Neuronal stem cell (in vitro differentiated cells): ENCODE data around the gene MRAP.

Experiments
- DNase-seq: peaks from one replicate; pipeline ENCODE4 v3.0.0-alpha.2; 2013; ENCODE audit warnings: low spot score
- H2AFZ ChIP-seq: one replicate; pipeline ENCODE4 v1.6.1; 2013; ENCODE audit warnings: mild to moderate bottlenecking, low read length, inconsistent platforms
- H2AK5ac ChIP-seq: 2 replicates; pipeline ENCODE4 v1.6.1; 2013; ENCODE audit warnings: low read depth, mild to moderate bottlenecking, inconsistent platforms, low read length, moderate library complexity, mixed read lengths
- H2BK120ac ChIP-seq: 2 replicates; pipeline ENCODE4 v1.6.1; 2013; ENCODE audit warnings: low read depth, mild to moderate bottlenecking, inconsistent platforms, low read length, moderate library complexity, mixed read lengths
- H2BK12ac ChIP-seq: one replicate; pipeline ENCODE4 v1.6.1; 2013; ENCODE audit warnings: low read length, inconsistent platforms
- H2BK15ac ChIP-seq: 2 replicates; pipeline ENCODE4 v1.6.1; 2013; ENCODE audit warnings: mild to moderate bottlenecking, low read length, inconsistent platforms, mixed read lengths
- H2BK5ac ChIP-seq: one replicate; pipeline ENCODE4 v1.6.1; 2013; ENCODE audit warnings: inconsistent platforms, mild to moderate bottlenecking, low read length, moderate library complexity
- H3K14ac ChIP-seq: one replicate; pipeline ENCODE4 v1.6.1; 2013; ENCODE audit warnings: low read length, inconsistent platforms
- H3K18ac ChIP-seq: 2 replicates; pipeline ENCODE4 v1.6.1; 2013; ENCODE audit warnings: low read length, inconsistent platforms
- H3K23ac ChIP-seq: 2 replicates; pipeline ENCODE4 v1.6.1; 2013; ENCODE audit warnings: low read depth, mild to moderate bottlenecking, mixed read lengths, low read length, inconsistent platforms; ENCODE audit not compliant: poor library complexity
- H3K27ac ChIP-seq: replicated peaks from 3 replicates; pipeline ENCODE4 v1.5.1; 2013; ENCODE audit warnings: low read length, inconsistent platforms
- H3K27me3 ChIP-seq, 3 experiments: 2 replicates each; pipeline ENCODE4 v1.6.1; 2013; ENCODE audit warnings: low read length in 3 of 3, mild to moderate bottlenecking in 2 of 3, inconsistent platforms in 1 of 3, low read depth in 1 of 3, mixed read lengths in 1 of 3, moderate library complexity in 1 of 3; ENCODE audit not compliant: control insufficient read depth in 3 of 3, insufficient read depth in 3 of 3
- H3K36me3 ChIP-seq, 2 donors: replicated peaks in 1 of 2; 2 replicates each; pipeline ENCODE4 v1.6.1; 2013; ENCODE audit warnings: low read length in 2 of 2; ENCODE audit not compliant: control insufficient read depth in 2 of 2, insufficient read depth in 2 of 2
- H3K4ac ChIP-seq: 2 replicates; pipeline ENCODE4 v1.6.1; 2013; ENCODE audit warnings: inconsistent platforms, mild to moderate bottlenecking, low read length, moderate library complexity
- H3K4me1 ChIP-seq, 2 donors: 1 replicate in 1 of 2; 2 replicates in 1 of 2; pipeline ENCODE4 v1.6.1; 2013; ENCODE audit warnings: low read length in 2 of 2, low read depth in 1 of 2; ENCODE audit not compliant: control insufficient read depth in 2 of 2, insufficient read depth in 1 of 2
- H3K4me2 ChIP-seq: one replicate; pipeline ENCODE4 v1.6.1; 2013; ENCODE audit warnings: mild to moderate bottlenecking, low read length, inconsistent platforms; ENCODE audit not compliant: insufficient read depth, poor library complexity, severe bottlenecking
- H3K4me3 ChIP-seq, 2 donors: 2 replicates each; pipeline ENCODE4 v1.5.1; 2013; ENCODE audit warnings: low read length in 2 of 2, mild to moderate bottlenecking in 2 of 2, inconsistent platforms in 1 of 2, moderate library complexity in 1 of 2
- H3K79me1 ChIP-seq: one replicate; pipeline ENCODE4 v1.6.1; 2013; ENCODE audit warnings: low read depth, mild to moderate bottlenecking, inconsistent platforms, low read length, moderate library complexity
- H3K9ac ChIP-seq: one replicate; pipeline ENCODE4 v1.6.1; 2013; ENCODE audit warnings: mild to moderate bottlenecking, low read depth, low read length, inconsistent platforms; ENCODE audit not compliant: poor library complexity
- H3K9me3 ChIP-seq, 2 donors: replicated peaks in 1 of 2; 2 replicates each; pipeline versions ENCODE3 to v1.6.1; 2013; ENCODE audit warnings: low read length in 2 of 2, mild to moderate bottlenecking in 2 of 2, inconsistent platforms in 1 of 2, low read depth in 1 of 2, mixed read lengths in 1 of 2, moderate library complexity in 1 of 2; ENCODE audit not compliant: control insufficient read depth in 2 of 2, insufficient read depth in 1 of 2
- H4K8ac ChIP-seq: one replicate; pipeline ENCODE4 v1.6.1; 2013; ENCODE audit warnings: low read depth, mild to moderate bottlenecking, inconsistent platforms, low read length, moderate library complexity
- H4K91ac ChIP-seq: one replicate; pipeline ENCODE4 v1.6.1; 2013; ENCODE audit warnings: low read length, low read depth, mild to moderate bottlenecking, inconsistent platforms; ENCODE audit not compliant: poor library complexity
- WGBS, 2 donors: extraction: QIAGEN DNeasy Blood & Tissue Kit; methylation state at CpG; one replicate each; pipeline ENCODE4 v1.1.7; 2013; ENCODE audit warnings: missing lambda C conversion rate in 2 of 2, mixed read lengths in 1 of 2; ENCODE audit not compliant: insufficient read length in 2 of 2, insufficient replicate concordance in 1 of 2; ENCODE audit errors: extremely low coverage in 2 of 2; 5-methylcytosine and 5-hydroxymethylcytosine counted together

The MRAP gene

GRCh38 chr21:32311621-32312020 lies 13.0 kb downstream of the MRAP start:
- peak overlapping the region; percentile 32 for H4K8ac ChIP-seq
- H2BK120ac ChIP-seq, result no peak overlapping the region
- WGBS, 2 donors, result no CpG with 5 or more reads among the region's 9 CpGs
- peak overlapping the region; percentile 60 for H3K18ac ChIP-seq
- H3K9me3 ChIP-seq, result no peaks in the 10 kb centered on the region
- no peak overlapping the region for H3K27ac ChIP-seq
- H4K91ac ChIP-seq, result no peak overlapping the region
- H2AFZ ChIP-seq, result no peak overlapping the region
- DNase-seq, result no peak
- H3K4me2 ChIP-seq, result no peak overlapping the region
- H3K79me1 ChIP-seq, result peaks cover 3% of the 10 kb centered on the region
- peak overlapping the region; percentile 18 for H3K9ac ChIP-seq
- H2BK5ac ChIP-seq, result no peak overlapping the region
- peak overlapping the region in 1 of 2 donors; percentile 7 for H3K4me3 ChIP-seq
- no peaks in the 10 kb centered on the region for H3K27me3 ChIP-seq
- no peak overlapping the region for H3K4ac ChIP-seq
- no peak overlapping the region for H2AK5ac ChIP-seq
- H3K23ac ChIP-seq, result no peak overlapping the region
- H3K14ac ChIP-seq, result no peak overlapping the region
- H3K36me3 ChIP-seq, result peaks cover 16 to 66% of the 10 kb centered on the region in 2 donors
- no peak overlapping the region for H2BK12ac ChIP-seq
- H3K4me1 ChIP-seq, result no peaks in the 10 kb centered on the region
- no peak overlapping the region for H2BK15ac ChIP-seq

DNA sequence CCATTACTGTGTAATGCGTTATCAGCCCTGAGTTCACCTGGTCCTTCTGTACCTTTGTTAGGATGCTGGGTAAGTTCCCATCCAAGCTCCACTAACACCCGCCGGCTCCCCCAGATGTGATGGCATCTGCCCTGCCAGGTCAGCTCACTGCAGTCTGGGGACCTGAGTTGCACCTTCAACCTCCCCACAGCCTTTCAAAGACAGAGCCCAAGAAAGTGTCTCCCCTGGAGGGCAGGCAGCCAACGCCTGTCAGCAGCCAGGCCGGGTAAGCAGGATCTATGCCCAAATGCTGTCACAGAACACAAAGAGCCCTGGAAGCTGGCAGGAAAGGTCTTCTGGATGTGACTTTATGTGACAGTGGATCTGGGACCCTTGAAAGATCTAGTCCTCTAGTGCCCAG lies 13.7 kb downstream of the MRAP start:
- H3K36me3 ChIP-seq, result peaks cover 18 to 68% of the 10 kb centered on the region in 2 donors
- no peak for DNase-seq
- no peak overlapping the region for H2BK12ac ChIP-seq
- peaks cover 3% of the 10 kb centered on the region for H3K79me1 ChIP-seq
- no peak overlapping the region for H3K4me3 ChIP-seq
- no peak overlapping the region for H3K23ac ChIP-seq
- no peak overlapping the region for H2AK5ac ChIP-seq
- H3K4ac ChIP-seq, result no peak overlapping the region
- H3K27ac ChIP-seq, result no peak overlapping the region
- no peak overlapping the region for H2AFZ ChIP-seq
- no peak overlapping the region for H4K8ac ChIP-seq
- H2BK120ac ChIP-seq, result no peak overlapping the region
- H2BK15ac ChIP-seq, result no peak overlapping the region
- no peak overlapping the region for H4K91ac ChIP-seq
- no peak overlapping the region for H3K14ac ChIP-seq
- no peak overlapping the region for H3K4me2 ChIP-seq
- H3K9ac ChIP-seq, result no peak overlapping the region
- no peaks in the 10 kb centered on the region for H3K9me3 ChIP-seq
- no peaks in the 10 kb centered on the region for H3K27me3 ChIP-seq
- H3K18ac ChIP-seq, result no peak overlapping the region
- WGBS, 2 donors, result no CpG with 5 or more reads among the region's 5 CpGs
- no peak overlapping the region for H2BK5ac ChIP-seq
- no peaks in the 10 kb centered on the region for H3K4me1 ChIP-seq

GRCh38 chr21:32312976-32313375 lies 14.3 kb downstream of the MRAP start:
- Histone ChIP-seq H3K18ac (no peak overlapping the region), H2BK5ac (no peak overlapping the region), H3K23ac (no peak overlapping the region), H4K91ac (no peak overlapping the region), H4K8ac (no peak overlapping the region), H3K9ac (no peak overlapping the region), H3K36me3 (peaks cover 22 to 74% of the 10 kb centered on the region in 2 donors), H2BK15ac (no peak overlapping the region), H3K4ac (no peak overlapping the region), H3K9me3 (no peaks in the 10 kb centered on the region), H3K14ac (no peak overlapping the region), H3K27me3 (no peaks in the 10 kb centered on the region), H2BK120ac (no peak overlapping the region), H3K27ac (no peak overlapping the region), H2AK5ac (no peak overlapping the region), H2BK12ac (no peak overlapping the region), H3K4me2 (no peak overlapping the region), H3K4me3 (no peak overlapping the region), H2AFZ (no peak overlapping the region), H3K4me1 (no peaks in the 10 kb centered on the region), H3K79me1 (peaks cover 3% of the 10 kb centered on the region)
- DNase-seq, result no peak
- no CpG with 5 or more reads among the region's 6 CpGs for WGBS, 2 donors

DNA sequence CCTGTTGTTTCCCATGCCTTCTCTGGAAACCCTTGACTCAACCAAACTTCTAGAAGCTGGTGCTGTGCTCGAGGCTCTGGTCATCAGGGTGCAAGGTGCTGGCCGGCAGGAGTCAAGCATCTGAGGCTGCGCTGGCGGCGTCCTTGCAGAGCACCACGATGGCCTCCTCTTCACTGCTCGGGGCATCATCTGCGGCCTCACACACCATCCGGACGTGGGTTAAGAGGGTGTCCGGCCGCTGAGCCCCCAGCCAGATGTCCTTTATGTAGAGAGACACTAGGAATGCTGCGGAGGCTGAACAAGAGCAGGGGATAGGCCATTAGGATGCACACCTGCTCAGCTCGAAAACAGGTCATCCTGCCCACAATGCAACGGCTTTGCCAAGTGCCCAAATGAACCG lies 16.2 kb downstream of the MRAP start:
- no peak overlapping the region for H2AFZ ChIP-seq
- no peak overlapping the region for H3K18ac ChIP-seq
- DNase-seq, result no peak
- no CpG with 5 or more reads among the region's 16 CpGs for WGBS, 2 donors
- no peak overlapping the region for H3K23ac ChIP-seq
- no peak overlapping the region for H2AK5ac ChIP-seq
- no peak overlapping the region for H2BK5ac ChIP-seq
- H2BK12ac ChIP-seq, result no peak overlapping the region
- H3K36me3 ChIP-seq, result peaks cover 26 to 86% of the 10 kb centered on the region in 2 donors
- H4K8ac ChIP-seq, result no peak overlapping the region
- H3K9ac ChIP-seq, result no peak overlapping the region
- no peak overlapping the region for H3K27ac ChIP-seq
- no peaks in the 10 kb centered on the region for H3K9me3 ChIP-seq
- H2BK15ac ChIP-seq, result no peak overlapping the region
- no peak overlapping the region for H3K14ac ChIP-seq
- H3K4me3 ChIP-seq, result peak overlapping the region in 1 of 2 donors; percentile 22
- no peak overlapping the region for H3K4me2 ChIP-seq
- no peaks in the 10 kb centered on the region for H3K27me3 ChIP-seq
- no peak overlapping the region for H4K91ac ChIP-seq
- H3K4ac ChIP-seq, result no peak overlapping the region
- peaks cover 3% of the 10 kb centered on the region for H3K79me1 ChIP-seq
- no peaks in the 10 kb centered on the region for H3K4me1 ChIP-seq
- H2BK120ac ChIP-seq, result no peak overlapping the region
